ENCODE data around the gene TGIF2. TPM values are rescaled to one million over a fixed set of nuclear protein-coding genes. Genes with fewer than 3 reads are reported as not detected.

Gene TGIF2
- total and polyA plus RNA-seq, 2 of the 13 experiments (the other 11 are each of a cell fraction or from before 2014, with no cell fraction given), result 41.3 to 53.9 TPM

GRCh38 chr20:36604952-36605398, 31.6 kb downstream of the TGIF2 start (continued):
- TF ChIP-seq MED8 (CRISPR knock-in tag; IDR thresholded peaks at IDR 0.05; ENCODE audit: insufficient replicate concordance) (no peak), ZNF468 (CRISPR knock-in tag; IDR thresholded peaks at IDR 0.05) (0 out of 2 replicates have a peak, but pooled peaks have one; percentile 72)

DNA sequence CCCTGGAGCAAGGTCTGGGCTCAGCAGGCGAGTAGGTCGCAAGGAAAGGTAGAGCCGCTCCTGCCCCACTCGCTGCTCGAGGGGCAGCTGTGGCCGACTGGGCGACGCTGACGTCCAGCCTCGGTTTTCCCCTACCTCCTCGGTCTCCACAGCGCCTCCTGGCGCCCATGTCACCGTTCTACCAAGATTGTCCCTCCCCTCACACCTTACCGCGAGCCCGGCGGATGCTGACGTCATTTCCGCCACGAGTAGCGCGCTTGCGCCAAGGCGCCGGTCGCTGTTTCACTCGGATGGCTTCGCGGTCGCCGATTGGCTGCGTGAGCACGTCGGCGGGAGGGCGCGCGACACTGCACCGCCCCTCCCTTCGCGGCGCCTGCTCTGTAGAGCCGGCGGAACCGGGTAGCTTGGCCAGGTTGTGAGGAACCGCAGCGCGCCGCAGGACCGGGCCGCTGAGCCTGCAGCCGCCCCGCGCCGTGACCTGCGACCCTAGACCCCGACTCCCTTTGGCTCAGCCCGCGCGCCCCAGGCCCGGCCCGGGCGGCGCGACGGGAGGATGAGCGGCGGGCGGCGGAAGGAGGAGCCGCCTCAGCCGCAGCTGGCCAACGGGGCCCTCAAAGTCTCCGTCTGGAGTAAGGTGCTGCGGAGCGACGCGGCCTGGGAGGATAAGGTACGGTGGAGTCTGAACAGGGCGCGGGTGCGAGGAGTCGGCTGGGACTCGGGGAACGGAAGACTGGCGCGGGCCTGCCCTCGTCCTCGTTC, 32.2 kb downstream of the TGIF2 start, which contains the start of gene RAB5IF:
TSS of gene RAB5IF (plus strand) at position 381 of the 759 bp plus-strand sequence. CDS start at position 554, 173 bp downstream.
- peaks cover 27% of the 10 kb centered on the region for H3K4me1 ChIP-seq (ENCODE audit: insufficient read depth, low read length)
- H4K20me1 ChIP-seq (ENCODE audit: insufficient read depth, low read length), result no peaks in the 10 kb centered on the region
- ATAC-seq (peak; percentile 94), DNase-seq (ENCODE audit: low spot score) (peak; percentile 99), FAIRE-seq (peak; percentile 94)
- no TSS peak for BruUV-seq (replicated peaks)
- H3K27ac ChIP-seq (ENCODE audit: extremely low read length, insufficient read depth, low read length), result peak within 1 kb of the TSS; percentile 81
- peaks cover 8 to 25% of the 10 kb centered on the region in 2 experiments for H3K36me3 ChIP-seq (replicated peaks in 1 of 2; ENCODE audit: control insufficient read depth in 1 of 2, insufficient read depth in 2 of 2, low read length in 2 of 2)
- H2AFZ ChIP-seq (ENCODE audit: low read length), result peak within 1 kb of the TSS; percentile 70
- in situ Hi-C loops (cut with HindIII; ENCODE audit: extremely low pct_ligation_motif_present, low pct_unique_long_range_greater_than_20kb), result no loop called here
- peak within 1 kb of the TSS; percentile 90 for H3K4me2 ChIP-seq (ENCODE audit: low read depth, low read length)
- WGBS (ENCODE audit: low lambda C conversion rate), result under 1% methylated on average over 60 of the region's 90 CpGs
- CTCF ChIA-PET (ENCODE audit: low intra/inter-chr PET ratio, low total read pairs), result interaction anchor here (1.1 to 1.8 kb wide), 6 partner anchors 13 to 99 kb away, joined by 3 to 15 read pairs (median 6); no protein-coding TSS in a partner anchor
- H3K27me3 ChIP-seq (ENCODE audit: control insufficient read depth in 1 of 2, insufficient read depth in 2 of 2, low read length in 2 of 2), result no peaks in the 10 kb centered on the region; a peak in 1 of 5 replicates
- peaks cover 28% of the 10 kb centered on the region for H3K79me2 ChIP-seq (ENCODE audit: insufficient read depth, low read length)
- H3K9me3 ChIP-seq (ENCODE audit: low read length), result no peaks in the 10 kb centered on the region
- peak within 1 kb of the TSS; percentile 88 to 98 (median 98) for H3K4me3 ChIP-seq (replicated peaks in 1 of 3; ENCODE audit: insufficient read depth in 1 of 3, low read depth in 2 of 3, low read length in 3 of 3)
- POLR2A ChIA-PET, result interaction anchor here (0.7 to 6.6 kb wide), 31 partner anchors 8 to 651 kb away, joined by 3 to 167 read pairs (median 5); partner anchors contain the start of genes DSN1, NDRG3, RBL1 and SCAND1
- intact Hi-C loops (cut with micrococcal nuclease; ENCODE audit: unreplicated experiment), result loop anchor here (1.0 to 2.0 kb wide), 3 partner anchors 32 to 137 kb away; partner anchors contain the start of gene TGIF2
- H3K9ac ChIP-seq (ENCODE audit: insufficient read depth, low read depth, low read length), result peak within 1 kb of the TSS; percentile 98
- TF ChIP-seq DRAP1 (CRISPR knock-in tag; IDR thresholded peaks at IDR 0.05), result peak; percentile 92
- peak; percentile 95 for TF ChIP-seq MYC (CRISPR knock-in tag; IDR thresholded peaks at IDR 0.05; ENCODE audit: borderline replicate concordance)
- TF ChIP-seq ZNF564 (CRISPR knock-in tag; IDR thresholded peaks at IDR 0.05), result peak; percentile 88; the same call in 1 of the 2 replicates
- peak; percentile 84; the same call in 1 of the 2 replicates for TF ChIP-seq TP53 (CRISPR knock-in tag; conservative IDR thresholded peaks at IDR 0.05)
- TF ChIP-seq KAT2B (IDR thresholded peaks at IDR 0.05; ENCODE audit: borderline replicate concordance, low read depth, low read length), result no peak
- TF ChIP-seq, protein P1, sequence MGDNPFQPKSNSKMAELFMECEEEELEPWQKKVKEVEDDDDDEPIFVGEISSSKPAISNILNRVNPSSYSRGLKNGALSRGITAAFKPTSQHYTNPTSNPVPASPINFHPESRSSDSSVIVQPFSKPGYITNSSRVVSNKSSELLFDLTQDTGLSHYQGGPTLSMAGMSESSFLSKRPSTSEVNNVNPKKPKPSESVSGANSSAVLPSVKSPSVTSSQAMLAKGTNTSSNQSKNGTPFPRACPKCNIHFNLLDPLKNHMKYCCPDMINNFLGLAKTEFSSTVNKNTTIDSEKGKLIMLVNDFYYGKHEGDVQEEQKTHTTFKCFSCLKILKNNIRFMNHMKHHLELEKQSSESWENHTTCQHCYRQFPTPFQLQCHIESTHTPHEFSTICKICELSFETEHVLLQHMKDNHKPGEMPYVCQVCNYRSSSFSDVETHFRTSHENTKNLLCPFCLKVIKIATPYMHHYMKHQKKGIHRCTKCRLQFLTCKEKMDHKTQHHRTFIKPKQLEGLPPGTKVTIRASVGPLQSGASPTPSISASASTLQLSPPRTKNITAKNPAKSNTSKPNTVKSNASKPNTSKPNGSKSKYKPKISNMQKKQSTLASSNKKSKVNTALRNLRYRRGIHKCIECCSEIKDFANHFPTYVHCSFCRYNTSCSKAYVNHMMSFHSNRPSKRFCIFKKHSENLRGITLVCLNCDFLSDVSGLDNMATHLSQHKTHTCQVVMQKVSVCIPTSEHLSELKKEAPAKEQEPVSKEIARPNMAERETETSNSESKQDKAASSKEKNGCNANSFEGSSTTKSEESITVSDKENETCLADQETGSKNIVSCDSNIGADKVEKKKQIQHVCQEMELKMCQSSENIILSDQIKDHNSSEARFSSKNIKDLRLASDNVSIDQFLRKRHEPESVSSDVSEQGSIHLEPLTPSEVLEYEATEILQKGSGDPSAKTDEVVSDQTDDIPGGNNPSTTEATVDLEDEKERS (CRISPR knock-in tag; IDR thresholded peaks at IDR 0.05), result peak; percentile 92
- peak; percentile 94 for TF ChIP-seq ZNF691 (CRISPR knock-in tag; IDR thresholded peaks at IDR 0.05; ENCODE audit: borderline replicate concordance, low read depth)
- peak; percentile 94 for TF ChIP-seq ZFX (CRISPR knock-in tag; IDR thresholded peaks at IDR 0.05; ENCODE audit: low read depth)
- TF ChIP-seq, protein P2, sequence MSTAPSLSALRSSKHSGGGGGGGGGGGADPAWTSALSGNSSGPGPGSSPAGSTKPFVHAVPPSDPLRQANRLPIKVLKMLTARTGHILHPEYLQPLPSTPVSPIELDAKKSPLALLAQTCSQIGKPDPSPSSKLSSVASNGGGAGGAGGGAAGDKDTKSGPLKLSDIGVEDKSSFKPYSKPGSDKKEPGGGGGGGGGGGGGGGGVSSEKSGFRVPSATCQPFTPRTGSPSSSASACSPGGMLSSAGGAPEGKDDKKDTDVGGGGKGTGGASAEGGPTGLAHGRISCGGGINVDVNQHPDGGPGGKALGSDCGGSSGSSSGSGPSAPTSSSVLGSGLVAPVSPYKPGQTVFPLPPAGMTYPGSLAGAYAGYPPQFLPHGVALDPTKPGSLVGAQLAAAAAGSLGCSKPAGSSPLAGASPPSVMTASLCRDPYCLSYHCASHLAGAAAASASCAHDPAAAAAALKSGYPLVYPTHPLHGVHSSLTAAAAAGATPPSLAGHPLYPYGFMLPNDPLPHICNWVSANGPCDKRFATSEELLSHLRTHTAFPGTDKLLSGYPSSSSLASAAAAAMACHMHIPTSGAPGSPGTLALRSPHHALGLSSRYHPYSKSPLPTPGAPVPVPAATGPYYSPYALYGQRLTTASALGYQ (CRISPR knock-in tag; IDR thresholded peaks at IDR 0.05), result peak; percentile 82; the same call in 1 of the 2 replicates
- TF ChIP-seq ZNF343 (CRISPR knock-in tag; IDR thresholded peaks at IDR 0.05), result 0 out of 2 replicates have a peak, but pooled peaks have one; percentile 90
- peak; percentile 89 for TF ChIP-seq ZNF225 (CRISPR knock-in tag; IDR thresholded peaks at IDR 0.05)
- TF ChIP-seq ZNF510 (CRISPR knock-in tag; IDR thresholded peaks at IDR 0.05; ENCODE audit: low read depth), result peak; percentile 97
